HUES48 (cell line): ENCODE results near the gene MCHR1.

Experiments used
- H3K27ac ChIP-seq: one replicate; pipeline ENCODE4 v1.7.0; 2013; ENCODE audit warnings: low read depth, low read length, inconsistent platforms
- H3K27me3 ChIP-seq: 2 replicates; pipeline ENCODE4 v1.6.1; 2013; ENCODE audit warnings: mild to moderate bottlenecking, low read length; ENCODE audit not compliant: control insufficient read depth, insufficient read depth
- H3K36me3 ChIP-seq: 2 replicates; pipeline ENCODE4 v1.6.1; 2013; ENCODE audit warnings: low read length; ENCODE audit not compliant: control insufficient read depth, insufficient read depth
- H3K4me1 ChIP-seq: 2 replicates; pipeline ENCODE4 v1.6.1; 2013; ENCODE audit warnings: mild to moderate bottlenecking, low read length; ENCODE audit not compliant: control insufficient read depth, insufficient read depth
- H3K4me3 ChIP-seq: 2 replicates; pipeline ENCODE4 v1.5.1; 2013; ENCODE audit warnings: mild to moderate bottlenecking, low read depth, low read length
- H3K9ac ChIP-seq: 2 replicates; pipeline ENCODE4 v1.6.1; 2013; ENCODE audit warnings: mild to moderate bottlenecking, low read depth, low read length, moderate library complexity
- H3K9me3 ChIP-seq: 2 replicates; pipeline ENCODE4 v1.6.1; 2013; ENCODE audit warnings: low read length; ENCODE audit not compliant: control insufficient read depth, insufficient read depth

The MCHR1 gene

GRCh38 chr22:40676644-40677043 is 2.6 kb upstream of the MCHR1 start:
- H3K9me3 ChIP-seq: no peaks in the 10 kb centered on the region
- H3K4me1 ChIP-seq: peaks cover 23% of the 10 kb centered on the region
- H3K36me3 ChIP-seq: no peaks in the 10 kb centered on the region
- no peaks in the 10 kb centered on the region for H3K27me3 ChIP-seq
- H3K4me3 ChIP-seq: no peak overlapping the region
- no peak overlapping the region for H3K27ac ChIP-seq
- no peak overlapping the region for H3K9ac ChIP-seq

GRCh38 chr22:40678493-40679248 is 613 bp upstream of the MCHR1 start:
- no peak overlapping the region for H3K4me3 ChIP-seq
- no peak overlapping the region for H3K9ac ChIP-seq
- H3K9me3 ChIP-seq: no peaks in the 10 kb centered on the region
- H3K4me1 ChIP-seq: peaks cover 27% of the 10 kb centered on the region
- H3K27ac ChIP-seq: peak overlapping the region; percentile 5
- no peaks in the 10 kb centered on the region for H3K27me3 ChIP-seq
- H3K36me3 ChIP-seq: no peaks in the 10 kb centered on the region

GRCh38 chr22:40679964-40680818 is 907 bp downstream of the MCHR1 start:
- Histone ChIP-seq H3K36me3 (no peaks in the 10 kb centered on the region), H3K9me3 (no peaks in the 10 kb centered on the region), H3K4me3 (peak overlapping the region; percentile 48; the same call in 1 of the 2 replicates), H3K9ac (no peak overlapping the region), H3K4me1 (peaks cover 33% of the 10 kb centered on the region), H3K27me3 (no peaks in the 10 kb centered on the region), H3K27ac (no peak overlapping the region)

DNA sequence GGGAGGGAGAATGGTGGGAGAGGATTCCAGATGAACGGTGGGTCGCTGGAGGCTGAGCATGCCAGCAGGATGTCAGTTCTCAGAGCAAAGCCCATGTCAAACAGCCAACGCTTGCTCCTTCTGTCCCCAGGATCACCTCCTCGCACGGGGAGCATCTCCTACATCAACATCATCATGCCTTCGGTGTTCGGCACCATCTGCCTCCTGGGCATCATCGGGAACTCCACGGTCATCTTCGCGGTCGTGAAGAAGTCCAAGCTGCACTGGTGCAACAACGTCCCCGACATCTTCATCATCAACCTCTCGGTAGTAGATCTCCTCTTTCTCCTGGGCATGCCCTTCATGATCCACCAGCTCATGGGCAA is 1.5 kb downstream of the MCHR1 start:
- no peak overlapping the region for H3K27ac ChIP-seq
- peaks cover 36% of the 10 kb centered on the region for H3K4me1 ChIP-seq
- H3K9me3 ChIP-seq: no peaks in the 10 kb centered on the region
- no peaks in the 10 kb centered on the region for H3K27me3 ChIP-seq
- no peak overlapping the region for H3K9ac ChIP-seq
- no peaks in the 10 kb centered on the region for H3K36me3 ChIP-seq
- no peak overlapping the region for H3K4me3 ChIP-seq

DNA sequence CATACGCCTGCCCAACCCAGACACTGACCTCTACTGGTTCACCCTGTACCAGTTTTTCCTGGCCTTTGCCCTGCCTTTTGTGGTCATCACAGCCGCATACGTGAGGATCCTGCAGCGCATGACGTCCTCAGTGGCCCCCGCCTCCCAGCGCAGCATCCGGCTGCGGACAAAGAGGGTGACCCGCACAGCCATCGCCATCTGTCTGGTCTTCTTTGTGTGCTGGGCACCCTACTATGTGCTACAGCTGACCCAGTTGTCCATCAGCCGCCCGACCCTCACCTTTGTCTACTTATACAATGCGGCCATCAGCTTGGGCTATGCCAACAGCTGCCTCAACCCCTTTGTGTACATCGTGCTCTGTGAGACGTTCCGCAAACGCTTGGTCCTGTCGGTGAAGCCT is 2.2 kb downstream of the MCHR1 start:
- no peaks in the 10 kb centered on the region for H3K27me3 ChIP-seq

GRCh38 chr22:40684728-40685127 is 5.4 kb downstream of the MCHR1 start:
- Histone ChIP-seq H3K27me3 (no peaks in the 10 kb centered on the region), H3K27ac (peak overlapping the region; percentile 65), H3K9ac (no peak overlapping the region), H3K36me3 (no peaks in the 10 kb centered on the region), H3K4me3 (peak overlapping the region; percentile 33), H3K9me3 (no peaks in the 10 kb centered on the region), H3K4me1 (peaks cover 32% of the 10 kb centered on the region)

More for the DNA sequence above, 2.2 kb downstream of the MCHR1 start:
- Histone ChIP-seq H3K27ac (no peak overlapping the region), H3K9ac (no peak overlapping the region), H3K9me3 (no peaks in the 10 kb centered on the region), H3K4me1 (peaks cover 36% of the 10 kb centered on the region), H3K36me3 (no peaks in the 10 kb centered on the region), H3K4me3 (no peak overlapping the region)

GRCh38 chr22:40685406-40685805 is 6.1 kb downstream of the MCHR1 start:
- Histone ChIP-seq H3K4me1 (peaks cover 31% of the 10 kb centered on the region), H3K27ac (peak overlapping the region; percentile 65), H3K4me3 (peak overlapping the region; percentile 33), H3K36me3 (no peaks in the 10 kb centered on the region), H3K9ac (no peak overlapping the region), H3K27me3 (no peaks in the 10 kb centered on the region), H3K9me3 (no peaks in the 10 kb centered on the region)

GRCh38 chr22:40687706-40688105 is 8.4 kb downstream of the MCHR1 start:
- H3K9ac ChIP-seq: no peak overlapping the region
- H3K4me3 ChIP-seq: no peak overlapping the region
- H3K27ac ChIP-seq: peak overlapping the region; percentile 66
- no peaks in the 10 kb centered on the region for H3K9me3 ChIP-seq
- no peaks in the 10 kb centered on the region for H3K27me3 ChIP-seq
- H3K36me3 ChIP-seq: no peaks in the 10 kb centered on the region
- peaks cover 31% of the 10 kb centered on the region for H3K4me1 ChIP-seq

- Histone ChIP-seq H3K9ac (no peak overlapping the region), H3K9me3 (no peaks in the 10 kb centered on the region), H3K4me1 (peaks cover 22% of the 10 kb centered on the region), H3K27me3 (no peaks in the 10 kb centered on the region), H3K36me3 (no peaks in the 10 kb centered on the region), H3K4me3 (no peak overlapping the region), H3K27ac (no peak overlapping the region)
These were observed 11.1 kb downstream of the MCHR1 start for GRCh38 chr22:40690370-40690769.

DNA sequence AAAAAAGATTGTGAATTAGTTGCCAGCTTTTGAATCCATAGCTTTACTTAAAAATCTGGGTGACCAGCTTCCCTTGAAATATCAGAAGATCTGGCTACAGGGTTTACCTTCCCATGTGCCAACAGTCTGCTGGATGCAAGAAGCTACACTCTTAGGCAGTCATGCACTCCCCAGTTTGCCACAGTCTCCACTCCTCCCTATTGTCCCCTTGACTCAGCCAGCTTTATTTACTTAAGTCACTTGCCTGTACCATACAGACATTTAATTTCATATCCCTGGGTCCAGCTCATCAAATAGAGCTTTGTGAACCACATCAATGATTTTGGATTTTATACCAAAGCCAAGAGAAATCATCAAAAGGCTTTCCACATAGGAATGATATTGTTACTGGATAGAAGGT is 12.2 kb downstream of the MCHR1 start:
- Histone ChIP-seq H3K36me3 (no peaks in the 10 kb centered on the region), H3K9me3 (no peaks in the 10 kb centered on the region), H3K27ac (no peak overlapping the region), H3K27me3 (no peaks in the 10 kb centered on the region), H3K4me1 (peaks cover 20% of the 10 kb centered on the region), H3K4me3 (no peak overlapping the region), H3K9ac (no peak overlapping the region)

- Histone ChIP-seq H3K27me3 (no peaks in the 10 kb centered on the region), H3K9ac (no peak overlapping the region), H3K4me3 (no peak overlapping the region), H3K36me3 (no peaks in the 10 kb centered on the region), H3K4me1 (peaks cover 13% of the 10 kb centered on the region), H3K9me3 (no peaks in the 10 kb centered on the region), H3K27ac (no peak overlapping the region)
These were observed 15.1 kb downstream of the MCHR1 start for GRCh38 chr22:40694411-40694810.
